Measurements from ENCODE around the gene MAP3K2.

The MAP3K2 gene

DNA sequence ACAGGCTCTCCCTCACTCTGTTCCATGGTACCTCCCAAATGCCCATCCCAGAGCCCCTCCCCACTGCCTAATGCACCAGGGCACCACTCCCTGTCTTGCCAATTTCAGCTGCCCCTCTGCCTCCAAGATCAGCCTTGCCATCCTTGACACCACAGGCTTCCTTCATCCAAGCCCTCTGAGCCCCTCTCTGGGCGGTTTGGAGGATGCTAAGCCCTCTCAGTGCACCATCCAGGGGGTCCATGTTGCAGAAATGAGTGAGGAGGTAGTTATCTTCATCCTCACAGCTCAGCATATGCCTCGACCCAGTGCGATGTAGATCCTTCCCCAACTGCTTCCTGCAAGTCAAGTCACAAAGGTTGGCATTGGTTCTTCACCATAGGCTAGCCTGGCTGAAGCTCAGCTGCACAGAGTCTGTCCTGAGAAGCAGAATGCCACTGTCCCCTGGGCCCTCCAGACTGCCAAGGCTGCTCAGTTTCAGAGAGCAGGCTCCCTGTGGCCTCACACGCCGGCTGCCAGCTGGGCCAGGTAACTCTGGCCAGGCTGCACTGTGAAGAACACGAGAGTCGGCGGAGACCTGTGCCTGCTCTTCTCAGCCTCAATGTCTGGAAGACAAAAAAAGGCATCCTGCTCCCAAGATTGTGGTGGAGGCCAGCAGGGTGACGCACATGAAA lies 9.9 kb upstream of the MAP3K2 start:
- TF ChIP-seq JUND (IDR thresholded peaks at IDR 0.05; ENCODE audit: low read depth): no peak
- in situ Hi-C loops (cut with HindIII; ENCODE audit: low pct_unique_long_range_greater_than_20kb, low sequenced_read_pairs): no loop called here
- DNase-seq (ENCODE audit: low read depth in 1 of 2, low spot score in 1 of 2): no peak

DNA sequence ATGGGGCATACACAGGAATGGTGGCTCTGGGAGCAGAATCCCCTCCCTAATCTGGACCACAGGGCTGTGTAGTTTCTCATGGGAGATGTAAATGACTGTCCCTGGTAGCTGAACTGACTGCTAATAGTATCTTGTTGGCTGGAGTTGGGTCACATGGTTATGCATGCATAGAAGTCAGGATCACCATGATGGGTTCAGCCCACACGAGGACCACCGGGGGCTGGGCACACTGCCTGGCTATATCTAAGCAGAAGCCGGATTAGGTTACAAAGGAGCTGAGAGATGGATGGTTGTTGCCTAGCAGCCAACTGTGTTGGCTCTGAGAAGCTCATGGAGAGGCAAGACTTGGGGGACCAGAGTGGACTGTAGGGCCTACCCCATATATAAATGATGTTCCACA lies 6.7 kb upstream of the MAP3K2 start:
- TF ChIP-seq JUND (IDR thresholded peaks at IDR 0.05; ENCODE audit: low read depth): no peak
- in situ Hi-C loops (cut with HindIII; ENCODE audit: low pct_unique_long_range_greater_than_20kb, low sequenced_read_pairs): no loop called here
- DNase-seq (ENCODE audit: low read depth in 1 of 2, low spot score in 1 of 2): no peak

DNA sequence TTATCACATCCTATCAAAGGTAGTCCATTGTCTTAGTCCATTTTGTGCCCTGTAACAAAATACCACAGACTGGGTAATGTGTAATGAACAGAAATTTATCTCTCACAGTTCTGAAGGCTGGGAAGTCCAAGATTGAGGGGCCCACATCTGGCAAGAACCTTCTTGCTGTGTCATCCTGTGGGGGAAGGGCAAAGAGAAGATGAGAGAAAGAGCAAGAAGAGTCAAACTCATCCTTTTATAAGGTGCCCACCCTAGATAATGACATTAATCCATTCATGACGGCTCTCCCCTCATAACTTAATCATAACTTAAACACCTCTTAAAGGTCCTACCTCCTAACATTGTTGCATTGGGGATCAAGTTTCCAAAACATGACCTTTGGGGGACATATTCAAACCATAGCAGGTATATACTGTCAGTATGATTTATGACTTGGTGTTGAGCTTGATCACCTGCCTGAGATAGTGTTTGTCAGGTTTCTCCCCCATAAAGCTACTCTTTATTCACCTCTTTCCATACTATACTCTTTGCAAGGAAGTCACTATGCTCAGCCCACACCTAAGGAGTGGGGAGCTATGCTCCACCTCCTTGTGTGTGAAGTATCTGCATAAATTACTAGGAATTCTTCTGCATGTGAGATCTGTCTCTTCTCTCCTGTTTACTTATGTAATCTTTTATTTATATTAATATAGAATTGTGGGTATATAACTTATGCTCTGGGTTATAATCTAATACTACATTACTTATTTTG lies 5.2 kb upstream of the MAP3K2 start:
- no peak for TF ChIP-seq JUND (IDR thresholded peaks at IDR 0.05; ENCODE audit: low read depth)
- no peak for DNase-seq (ENCODE audit: low read depth in 1 of 2, low spot score in 1 of 2)
- in situ Hi-C loops (cut with HindIII; ENCODE audit: low pct_unique_long_range_greater_than_20kb, low sequenced_read_pairs): no loop called here

DNA sequence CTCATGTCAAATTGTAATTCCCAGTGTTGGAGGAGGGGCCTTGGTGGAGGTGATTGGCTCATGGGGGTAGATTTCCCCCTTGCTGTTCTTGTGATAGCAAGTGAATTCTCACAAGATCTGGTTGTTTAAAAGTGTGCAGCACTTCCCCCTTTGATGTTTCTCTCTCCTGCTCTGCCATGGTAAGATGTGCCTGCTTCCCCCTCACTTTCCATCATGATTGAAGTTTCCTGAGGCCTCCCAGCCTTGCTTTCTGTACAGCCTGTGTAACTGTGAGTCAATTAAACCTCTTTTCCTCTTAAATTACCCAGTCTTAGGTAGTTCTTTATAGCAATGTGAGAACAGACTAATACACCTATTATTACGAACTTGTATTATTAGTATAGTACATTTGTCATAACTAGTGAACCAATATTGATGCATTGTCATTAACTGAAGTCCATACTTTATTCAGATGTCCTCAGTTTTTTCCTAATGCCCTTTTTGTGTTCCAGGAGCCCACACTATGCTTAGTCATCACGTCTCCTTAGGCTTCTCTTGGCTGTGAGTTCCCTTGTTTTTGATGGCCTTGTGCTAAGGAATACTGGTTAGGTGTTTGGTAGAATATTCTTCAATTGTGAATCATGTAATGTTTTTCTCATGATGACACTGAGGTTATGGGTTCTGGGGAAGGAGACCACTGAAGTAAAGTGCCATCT lies 4.5 kb upstream of the MAP3K2 start:
- no peak for TF ChIP-seq JUND (IDR thresholded peaks at IDR 0.05; ENCODE audit: low read depth)
- no peak for DNase-seq (ENCODE audit: low read depth in 1 of 2, low spot score in 1 of 2)
- in situ Hi-C loops (cut with HindIII; ENCODE audit: low pct_unique_long_range_greater_than_20kb, low sequenced_read_pairs): no loop called here

DNA sequence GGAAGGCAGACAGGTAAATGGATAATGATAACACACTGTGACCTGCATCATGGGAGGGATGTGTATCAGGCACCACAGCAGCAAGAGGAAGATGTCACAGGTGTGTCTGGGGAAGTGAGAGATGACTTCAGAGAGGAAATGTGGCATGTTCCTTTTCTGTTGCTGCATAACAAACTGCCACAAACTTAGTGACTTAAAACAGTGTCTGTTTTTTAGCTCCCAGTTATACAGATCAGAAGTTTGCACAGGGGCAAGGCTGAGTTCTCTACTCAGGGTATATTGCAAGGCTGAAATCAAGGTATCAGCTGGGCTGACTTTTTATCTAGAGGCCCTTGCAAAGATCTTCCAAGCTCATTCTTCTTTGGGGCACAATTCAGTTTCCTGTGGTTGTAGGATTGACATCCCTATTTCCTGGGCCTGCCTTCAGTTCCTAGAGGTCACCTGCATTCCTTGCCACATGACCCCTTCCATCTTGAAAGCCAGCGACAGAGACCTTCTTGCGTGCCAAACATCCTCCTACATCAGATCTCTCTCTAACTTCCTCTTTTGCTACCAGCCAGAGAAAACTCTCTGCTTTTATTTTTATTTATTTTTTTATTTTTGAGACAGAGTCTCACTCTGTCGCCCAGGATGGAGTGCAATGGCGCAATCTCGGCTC lies 2.1 kb upstream of the MAP3K2 start:
- in situ Hi-C loops (cut with HindIII; ENCODE audit: low pct_unique_long_range_greater_than_20kb, low sequenced_read_pairs): no loop called here
- no peak for TF ChIP-seq JUND (IDR thresholded peaks at IDR 0.05; ENCODE audit: low read depth)
- DNase-seq (ENCODE audit: low read depth in 1 of 2, low spot score in 1 of 2): no peak

DNA sequence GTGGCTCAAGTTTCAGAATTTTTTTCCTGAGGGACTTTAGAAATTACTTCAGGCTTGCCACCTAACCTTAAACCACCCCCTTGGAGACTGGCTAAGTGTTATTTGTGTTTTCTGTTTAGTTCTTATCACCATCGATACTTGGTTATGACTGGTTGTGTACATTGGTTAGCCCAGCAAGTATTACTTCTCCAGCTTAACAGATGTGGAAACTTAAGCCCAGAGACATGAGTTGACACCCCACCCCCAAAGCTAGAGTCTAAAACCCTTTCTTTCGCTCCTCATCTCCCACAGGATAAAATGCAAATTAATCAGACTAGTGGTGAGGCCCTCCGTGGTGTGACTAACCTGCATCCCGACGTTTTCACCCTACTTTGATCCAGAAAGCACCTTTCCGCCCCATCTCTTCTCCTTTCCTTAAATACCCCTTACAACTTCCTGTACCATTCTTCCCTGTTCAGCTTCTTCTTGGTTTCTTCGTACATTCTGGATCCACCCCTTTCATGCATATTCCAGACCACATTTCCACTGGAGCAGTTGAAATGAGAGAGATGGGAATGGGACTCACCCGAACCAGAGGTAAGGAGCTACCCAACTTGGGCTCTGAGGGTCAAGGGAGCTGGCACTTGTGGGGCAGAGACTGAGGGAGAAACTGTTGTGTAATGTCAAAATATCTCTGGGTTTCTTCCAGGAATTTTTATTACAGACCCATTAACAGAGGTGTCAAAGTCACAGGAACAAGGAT lies 819 bp upstream of the MAP3K2 start:
- no peak for TF ChIP-seq JUND (IDR thresholded peaks at IDR 0.05; ENCODE audit: low read depth)
- in situ Hi-C loops (cut with HindIII; ENCODE audit: low pct_unique_long_range_greater_than_20kb, low sequenced_read_pairs): no loop called here

DNA sequence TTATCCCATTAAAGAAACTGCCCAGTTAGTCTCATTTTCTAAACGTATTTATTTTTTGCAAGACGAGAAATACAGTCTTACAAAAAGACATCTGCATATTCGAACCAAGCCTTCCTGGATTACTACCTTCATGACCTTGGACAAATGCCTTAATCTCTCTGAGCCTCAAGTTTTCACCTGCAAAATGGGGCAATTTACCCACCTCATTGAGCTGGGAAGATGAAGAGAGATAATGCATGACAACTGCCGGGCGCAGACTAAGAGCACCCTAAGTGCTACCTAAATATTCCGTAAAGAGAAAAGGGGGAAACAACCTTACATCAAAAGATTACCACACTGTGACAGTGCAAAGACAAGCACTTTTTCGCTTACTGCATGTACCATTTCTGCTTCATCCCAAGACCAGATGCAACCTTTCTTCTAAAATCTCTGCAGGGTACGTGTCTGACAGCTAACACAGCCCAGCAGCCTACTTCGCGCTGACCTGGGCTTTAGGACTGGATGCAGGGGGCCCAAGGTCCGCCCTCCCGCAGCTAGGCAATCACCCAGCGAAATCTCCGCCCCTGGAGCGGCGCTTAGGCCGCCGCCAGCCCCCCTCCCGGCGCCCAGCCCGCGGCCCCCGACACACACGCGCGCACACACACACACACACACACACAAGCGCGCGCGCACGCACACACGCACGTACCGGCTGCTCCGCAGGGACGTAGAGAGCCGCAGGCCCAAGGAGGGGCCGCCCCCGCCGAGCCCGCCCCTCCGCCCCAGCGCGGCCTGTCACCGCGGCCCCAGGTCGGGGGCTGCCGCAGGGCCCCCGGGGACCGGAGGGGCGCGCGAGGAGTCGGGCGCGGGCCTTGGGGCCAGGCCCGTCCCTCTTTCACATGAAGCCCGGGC lies 766 bp downstream of the MAP3K2 start:
- in situ Hi-C loops (cut with HindIII; ENCODE audit: low pct_unique_long_range_greater_than_20kb, low sequenced_read_pairs): no loop called here
- TF ChIP-seq JUND (IDR thresholded peaks at IDR 0.05; ENCODE audit: low read depth): no peak
- peak in 1 of 2 experiments; percentile 87 for DNase-seq (ENCODE audit: low read depth in 1 of 2, low spot score in 1 of 2)

More for the DNA sequence above, 819 bp upstream of the MAP3K2 start:
- DNase-seq (ENCODE audit: low read depth in 1 of 2, low spot score in 1 of 2): no peak

DNA sequence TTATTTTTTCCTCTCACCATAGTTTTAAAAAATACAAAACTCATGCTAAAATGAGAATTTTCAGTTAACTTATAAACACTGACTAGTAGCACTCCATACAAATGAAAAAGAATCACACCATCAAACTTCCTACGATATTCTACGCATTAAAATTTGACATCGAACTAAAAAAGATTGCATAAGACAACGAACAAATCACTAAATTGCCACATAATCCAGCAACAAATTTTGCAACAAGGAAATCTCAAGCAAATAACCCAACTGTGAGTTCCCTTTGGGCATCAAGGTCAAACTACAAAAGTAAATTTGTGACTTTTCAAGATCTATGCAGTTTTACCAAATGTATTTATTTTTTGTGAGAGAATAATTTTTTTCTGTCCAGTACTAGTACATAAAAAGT lies 1.5 kb downstream of the MAP3K2 start:
- in situ Hi-C loops (cut with HindIII; ENCODE audit: low pct_unique_long_range_greater_than_20kb, low sequenced_read_pairs): no loop called here
- no peak for TF ChIP-seq JUND (IDR thresholded peaks at IDR 0.05; ENCODE audit: low read depth)
- DNase-seq (ENCODE audit: low read depth in 1 of 2, low spot score in 1 of 2): no peak

DNA sequence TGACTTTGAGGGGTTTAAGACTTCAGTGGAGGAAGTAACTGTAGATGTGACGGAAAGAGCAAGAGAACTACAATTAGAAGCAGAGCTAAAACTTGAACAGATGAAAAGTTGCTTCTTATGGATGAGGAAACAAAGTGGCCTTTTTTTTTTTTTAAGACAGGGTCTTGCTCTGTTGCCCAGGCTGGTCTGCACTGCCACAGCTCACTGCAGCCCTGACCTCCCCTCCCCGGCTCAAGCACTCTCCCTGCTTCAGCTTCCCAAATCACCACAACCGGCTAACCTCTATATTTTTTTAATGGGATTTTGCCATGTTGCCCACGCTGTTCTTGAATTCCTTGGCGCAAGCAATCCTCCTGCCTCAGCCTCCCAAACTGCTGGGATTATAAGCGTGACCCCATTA lies 3.2 kb downstream of the MAP3K2 start:
- DNase-seq (ENCODE audit: low read depth in 1 of 2, low spot score in 1 of 2): no peak
- in situ Hi-C loops (cut with HindIII; ENCODE audit: low pct_unique_long_range_greater_than_20kb, low sequenced_read_pairs): no loop called here
- TF ChIP-seq JUND (IDR thresholded peaks at IDR 0.05; ENCODE audit: low read depth): no peak

DNA sequence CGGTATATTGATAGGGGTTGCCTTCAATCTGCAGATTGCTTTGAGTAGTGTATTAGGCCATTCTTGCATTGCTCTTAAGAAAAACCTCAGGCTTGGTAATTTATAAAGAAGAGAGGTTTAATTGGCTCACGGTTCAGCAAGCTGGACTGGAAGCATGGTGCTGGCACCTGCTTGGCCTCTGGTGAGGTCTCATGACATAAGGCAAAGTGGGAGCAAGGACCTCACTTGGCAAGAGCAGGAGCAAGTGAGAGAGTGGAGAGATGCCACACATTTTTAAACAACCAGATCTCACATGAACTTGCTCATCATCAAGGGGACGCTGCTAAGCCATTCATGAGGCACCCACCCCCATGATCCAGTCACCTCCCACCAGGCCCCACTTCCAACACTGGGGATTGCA lies 4.9 kb downstream of the MAP3K2 start:
- DNase-seq (ENCODE audit: low read depth in 1 of 2, low spot score in 1 of 2): no peak
- in situ Hi-C loops (cut with HindIII; ENCODE audit: low pct_unique_long_range_greater_than_20kb, low sequenced_read_pairs): no loop called here
- no peak for TF ChIP-seq JUND (IDR thresholded peaks at IDR 0.05; ENCODE audit: low read depth)

DNA sequence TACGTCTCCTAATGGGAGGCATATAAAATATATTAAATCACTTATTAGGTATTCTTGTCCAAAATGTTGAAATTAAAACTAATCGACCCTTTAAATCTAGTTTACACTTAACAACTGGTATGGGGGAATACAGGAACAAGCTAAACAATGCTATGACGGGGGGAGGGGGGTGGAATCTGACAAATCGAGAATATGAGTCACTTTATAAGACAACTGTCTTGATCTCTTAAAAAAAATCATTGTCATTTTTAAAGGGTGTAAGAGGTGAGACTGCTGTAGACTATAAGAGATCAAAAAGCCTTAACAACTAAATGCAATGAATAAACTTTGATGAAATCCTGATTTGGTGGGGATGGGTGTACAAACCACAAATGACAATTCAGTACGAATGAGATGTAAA lies 6.0 kb downstream of the MAP3K2 start:
- no peak for TF ChIP-seq JUND (IDR thresholded peaks at IDR 0.05; ENCODE audit: low read depth)
- DNase-seq (ENCODE audit: low read depth in 1 of 2, low spot score in 1 of 2): no peak
- in situ Hi-C loops (cut with HindIII; ENCODE audit: low pct_unique_long_range_greater_than_20kb, low sequenced_read_pairs): no loop called here

All from T47D (cell line).